Panc1 (cell line): ENCODE data around the gene RADIL. TPM values are rescaled to one million over a fixed set of nuclear protein-coding genes. Genes with fewer than 3 reads are reported as not detected.

Source experiments
- ATAC-seq: fragments of 200-7000 bp; cut with Tn5 transposase; 2 replicates; pipeline ENCODE4 v1.9.1; 2020; ENCODE audit warnings: mild to moderate bottlenecking, moderate library complexity
- BruUV-seq: library from RNA; stranded (reverse); fragments of 400-500 nt; replicated peaks from 2 replicates; lab custom pipeline; 2021; lab: Mats Ljungman, UMichigan
- CTCF ChIA-PET: fragments of 300-600 bp; sonication (Branson Sonifier 250); formaldehyde crosslinking; loops from one replicate; lab custom pipeline; 2022; ENCODE audit warnings: antibody characterized with exemption; lab: Charles Lee
- POLR2A ChIA-PET: fragments of 300-600 bp; sonication (Branson Sonifier 250); formaldehyde crosslinking; loops from one replicate; lab custom pipeline; 2022; ENCODE audit warnings: antibody characterized with exemption; lab: Charles Lee
- DNase-seq: peaks from one replicate; pipeline ENCODE4 v3.0.0-alpha.2; 2010; ENCODE audit warnings: low read depth, low spot score
- H3K27ac ChIP-seq: 2 replicates; pipeline ENCODE4 v1.5.1; 2011; ENCODE audit warnings: mild to moderate bottlenecking, low read length, inconsistent platforms
- H3K27me3 ChIP-seq: fragments of 200-500 bp; sonication (Bioruptor generic); 2 replicates; pipeline ENCODE4 v1.6.0; 2014; ENCODE audit warnings: low read length, inconsistent platforms; ENCODE audit not compliant: control insufficient read depth, insufficient read depth
- H3K36me3 ChIP-seq: fragments of 200-500 bp; sonication (Bioruptor generic); 2 replicates; pipeline ENCODE4 v1.5.1; 2014; ENCODE audit warnings: inconsistent platforms, mild to moderate bottlenecking, low read length, moderate library complexity; ENCODE audit not compliant: control insufficient read depth, insufficient read depth
- H3K4me1 ChIP-seq: 2 replicates; pipeline ENCODE4 v1.5.1; 2011; ENCODE audit warnings: inconsistent platforms, mild to moderate bottlenecking, low read length, moderate library complexity; ENCODE audit not compliant: control insufficient read depth, insufficient read depth
- H3K4me3 ChIP-seq, 2 experiments: 2 replicates each; pipeline ENCODE4 v1.5.1; 2011 to 2012; ENCODE audit warnings: low read depth in 2 of 2, low read length in 2 of 2, mild to moderate bottlenecking in 2 of 2, inconsistent platforms in 1 of 2, moderate library complexity in 1 of 2
- H3K9me3 ChIP-seq: fragments of 200-500 bp; sonication (Bioruptor generic); 2 replicates; pipeline ENCODE4 v1.5.1; 2014; ENCODE audit warnings: low read depth, mild to moderate bottlenecking, inconsistent platforms, low read length, moderate library complexity; ENCODE audit not compliant: control insufficient read depth, insufficient read depth
- CTCF ChIP-seq: fragments of 450-650 bp; IDR thresholded peaks from 2 replicates; pipeline ENCODE4 v1.5.1; 2017; ENCODE audit warnings: mild to moderate bottlenecking
- POLR2AphosphoS5 ChIP-seq: IDR thresholded peaks from 2 replicates; pipeline ENCODE4 v1.6.1; 2012; ENCODE audit warnings: mild to moderate bottlenecking, low read depth, low read length, moderate library complexity
- REST ChIP-seq, 2 experiments: IDR thresholded peaks; 2 replicates each; pipeline ENCODE4 v1.6.1; 2011 to 2012; ENCODE audit warnings: low read depth in 2 of 2, control low read depth in 1 of 2, low read length in 1 of 2, mild to moderate bottlenecking in 1 of 2, moderate library complexity in 1 of 2; ENCODE audit not compliant: insufficient read depth in 1 of 2
- SIN3A ChIP-seq: IDR thresholded peaks from 2 replicates; pipeline ENCODE4 v1.6.1; 2012; ENCODE audit warnings: low read depth, mild to moderate bottlenecking, low read length, moderate library complexity, borderline replicate concordance; ENCODE audit not compliant: insufficient read depth
- TCF7L2 ChIP-seq: IDR thresholded peaks from 2 replicates; pipeline ENCODE4 v1.6.1; 2011; ENCODE audit warnings: mild to moderate bottlenecking, low read depth, low read length, inconsistent platforms
- in situ Hi-C: cut with HindIII; loops from 2 replicates; pipeline ENCODE4 v1.10.0; 2016; ENCODE audit warnings: low sequenced_read_pairs, low pct_unique_long_range_greater_than_20kb
- intact Hi-C: fragments of 100-400 bp; cut with micrococcal nuclease; formaldehyde crosslinking; loops from one replicate; pipeline ENCODE4 v1.10.0; 2022; ENCODE audit not compliant: unreplicated experiment
- total RNA-seq: library from RNA; stranded (reverse); gene quantifications from one replicate; pipeline ENCODE4 v1.2.1, GENCODE V29; 2021; ENCODE audit not compliant: unreplicated experiment

Gene RADIL
- total RNA-seq, 1 experiment from 2014 or later: 1.3 TPM

GRCh38 chr7:4764402-4765007 lies 119.0 kb downstream of the RADIL start:
- BruUV-seq: no TSS peak
- peaks cover 15% of the 10 kb centered on the region for H3K36me3 ChIP-seq

GRCh38 chr7:4763794-4764185 lies 119.7 kb downstream of the RADIL start:
- ATAC-seq: no peak
- CTCF ChIA-PET: no interaction called here
- Histone ChIP-seq H3K27ac (no peak overlapping the region), H3K27me3 (no peaks in the 10 kb centered on the region), H3K4me1 (no peaks in the 10 kb centered on the region), H3K4me3 (no peak overlapping the region), H3K9me3 (no peaks in the 10 kb centered on the region), H3K36me3 (peaks cover 15% of the 10 kb centered on the region)
- POLR2A ChIA-PET: no interaction called here
- no peak for DNase-seq
- intact Hi-C loops: no loop called here
- BruUV-seq: no TSS peak
- no peak for TF ChIP-seq REST (IDR thresholded peaks at IDR 0.05; ENCODE audit: insufficient read depth in 1 of 2, low read depth in 2 of 2, low read length in 1 of 2)
- TF ChIP-seq SIN3A: no peak
- TF ChIP-seq CTCF: no peak
- no peak for TF ChIP-seq TCF7L2
- no peak for TF ChIP-seq POLR2AphosphoS5
- in situ Hi-C loops: no loop called here

More at GRCh38 chr7:4764402-4765007, 119.0 kb downstream of the RADIL start:
- ChIA-PET CTCF (no interaction called here), POLR2A (no interaction called here)
- no peaks in the 10 kb centered on the region for H3K27me3 ChIP-seq
- H3K9me3 ChIP-seq: no peaks in the 10 kb centered on the region
- no peak overlapping the region for H3K4me3 ChIP-seq
- in situ Hi-C loops: no loop called here
- no peaks in the 10 kb centered on the region for H3K4me1 ChIP-seq
- no peak overlapping the region for H3K27ac ChIP-seq
- DNase-seq (no peak), ATAC-seq (no peak)
- no peak for TF ChIP-seq TCF7L2
- no peak for TF ChIP-seq POLR2AphosphoS5
- no peak for TF ChIP-seq REST (IDR thresholded peaks at IDR 0.05; ENCODE audit: insufficient read depth in 1 of 2, low read depth in 2 of 2, low read length in 1 of 2)
- no peak for TF ChIP-seq CTCF
- no peak for TF ChIP-seq SIN3A
- intact Hi-C loops: no loop called here
